Left cardiac atrium (tissue), 4 donors: Measurements from ENCODE around the gene HLA-B. TPM values are rescaled to one million over a fixed set of nuclear protein-coding genes. Genes with fewer than 3 reads are reported as not detected.
"Not testable (repeated sequence)": the region's sequence is repeated elsewhere in the genome, so short reads cannot be mapped to it uniquely, and the experiment has no call there.

Experiments used
- ATAC-seq, 2 donors: fragments of 200-7000 bp; cut with Tn5 transposase; one replicate each; pipeline ENCODE4 v1.9.1; 2020; ENCODE audit warnings: mild to moderate bottlenecking in 2 of 2, moderate library complexity in 2 of 2
- DNase-seq: peaks from one replicate; pipeline ENCODE4 v3.0.0-alpha.2; 2020
- intact Hi-C, 2 donors: fragments of 100-400 bp; cut with DNase I; formaldehyde crosslinking; loops; one replicate each; pipeline versions ENCODE4 v1.14.1 to v1.15.1; 2022 to 2023
- long read RNA-seq: library from polyadenylated mRNA; unstranded; transcript quantifications from one replicate; pipeline ENCODE4 v2.0.0, GENCODE V29; 2021
- total RNA-seq, 2 donors: library from RNA; stranded (reverse); fragmentation: NEBNext Ultra II Directional; extraction: Animal tissue kit (Norgen Biotek cat#: 25700); gene quantifications; one replicate each; pipeline ENCODE4 v1.2.1, GENCODE V29; 2021
- donor health status: DM: no; HTN: yes; CAD: no.
- donor health status: DM: no; HTN: yes; CAD: no; lungs with severe emphysema.
- donor health status: DM: yes; HTN: yes; CAD: no.
- donor health status: Dilated cardiomyopathy.

HLA-B gene
- 100 to 1,000 TPM; 609 to 632 TPM for total RNA-seq
- long read RNA-seq, transcript HLA-B-249 (8 exons, 1,547 nt): major isoform, 92 of 131 reads
- long read RNA-seq, partial matches to known transcripts: 36 of 131 reads
- long read RNA-seq, other reads (novel, unspliced or antisense): 3 of 131 reads

GRCh38 chr6:31356946-31357466, at the start of gene HLA-B:
Gene HLA-B, minus strand, starts transcription at chr6:31357179. Its CDS starts 21 bp downstream, at chr6:31357158.
- peak; percentile 93 for DNase-seq
- intact Hi-C loops: no loop called here
- peak; percentile 97 for ATAC-seq

- DNase-seq (no peak), ATAC-seq (no peak)
- intact Hi-C loops: no loop called here
Observed at GRCh38 chr6:31405996-31406395, 49.0 kb upstream of the HLA-B start.

GRCh38 chr6:31404061-31404364, 47.0 kb upstream of the HLA-B start:
- intact Hi-C loops, DNase-seq, ATAC-seq: not testable (repeated sequence)

- ATAC-seq (peak; percentile 74 to 77), DNase-seq (peak; percentile 92)
- intact Hi-C loops: no loop called here
Observed at GRCh38 chr6:31403283-31404060, 46.5 kb upstream of the HLA-B start, which contains the start of gene MICA. Gene MICA, plus strand, starts transcription at chr6:31403595. Its CDS starts 38 bp downstream, at chr6:31403633.

GRCh38 chr6:31402324-31403282, 45.6 kb upstream of the HLA-B start:
- ATAC-seq (no peak), DNase-seq (peak; percentile 31)
- intact Hi-C loops: no loop called here

- intact Hi-C loops: no loop called here
- peak; percentile 43 for DNase-seq
- ATAC-seq: peak in 1 of 2 donors; percentile 42
Observed at GRCh38 chr6:31401403-31401802, 44.4 kb upstream of the HLA-B start.

GRCh38 chr6:31400467-31401289, 43.7 kb upstream of the HLA-B start:
- DNase-seq (peak; percentile 86), ATAC-seq (peak; percentile 69 to 73)
- intact Hi-C loops: no loop called here

GRCh38 chr6:31399589-31400466, 42.8 kb upstream of the HLA-B start:
- ATAC-seq: peak; percentile 85 to 87

GRCh38 chr6:31397901-31398525, 41.0 kb upstream of the HLA-B start:
- DNase-seq: no peak
- intact Hi-C loops: loop anchor here (2.0 kb wide), 2 partner anchors 43 to 45 kb away; no protein-coding TSS in a partner anchor
- no peak for ATAC-seq

More at GRCh38 chr6:31399589-31400466, 42.8 kb upstream of the HLA-B start:
- peak; percentile 96 for DNase-seq
- intact Hi-C loops: loop anchor here in 1 of 2 donors (2.0 kb wide), 1 partner anchor 43 kb away; no protein-coding TSS in a partner anchor

GRCh38 chr6:31397153-31397499, 40.1 kb upstream of the HLA-B start:
- intact Hi-C loops: loop anchor here in 1 of 2 donors (2.0 kb wide), 1 partner anchor 44 kb away; no protein-coding TSS in a partner anchor
- not testable (repeated sequence) for ATAC-seq, DNase-seq

- DNase-seq (peak; percentile 81), ATAC-seq (peak in 1 of 2 donors; percentile 14)
- intact Hi-C loops: loop anchor here in 1 of 2 donors (2.0 kb wide), 1 partner anchor 44 kb away; no protein-coding TSS in a partner anchor
Observed at GRCh38 chr6:31396422-31397152, 39.6 kb upstream of the HLA-B start.

- ATAC-seq (no peak), DNase-seq (no peak)
- intact Hi-C loops: loop anchor here in 1 of 2 donors (2.0 kb wide), 1 partner anchor 45 kb away; no protein-coding TSS in a partner anchor
Observed at GRCh38 chr6:31395832-31396231, 38.9 kb upstream of the HLA-B start.

- DNase-seq: no peak
- intact Hi-C loops: no loop called here
- ATAC-seq: no peak
Observed at GRCh38 chr6:31394381-31394780, 37.4 kb upstream of the HLA-B start.

- no peak for ATAC-seq
- DNase-seq: no peak
- intact Hi-C loops: no loop called here
Observed at GRCh38 chr6:31393932-31394331, 37.0 kb upstream of the HLA-B start.

- DNase-seq, ATAC-seq, intact Hi-C loops: not testable (repeated sequence)
Observed at GRCh38 chr6:31389802-31390132, 32.8 kb upstream of the HLA-B start.
